Metanephros (tissue), 2 donors: ENCODE measurements around the gene NYAP1. TPM values are rescaled to one million over a fixed set of nuclear protein-coding genes. Genes with fewer than 3 reads are reported as not detected.

Experiments used
- small RNA-seq: library from RNA; depleted of rRNA; stranded (forward); fragments of <200 nt; gene quantifications from one replicate; pipeline ENCODE3, GENCODE V24; 2014; ENCODE audit warnings: low replicate concordance
- total RNA-seq: library from RNA; depleted of rRNA; stranded (reverse); fragments of >200 nt; gene quantifications from one replicate; pipeline ENCODE4 v1.2.3, GENCODE V29; 2014

NYAP1 gene
- 2.9 TPM for total RNA-seq

GRCh38 chr7:100483722-100484672, at the start of gene NYAP1:
Gene NYAP1 (plus strand): TSS chr7:100483927. CDS start chr7:100485312, 1,385 bp downstream.

GRCh38 chr7:100464210-100464660, 19.5 kb upstream of the NYAP1 start, which contains the start of gene SPACDR:
Gene SPACDR (minus strand): TSS chr7:100464260. CDS start chr7:100464025, 235 bp downstream.

GRCh38 chr7:100478958-100479660, 4.6 kb upstream of the NYAP1 start, which contains the start of gene TSC22D4:
Gene TSC22D4 (minus strand): TSS chr7:100479214. CDS start chr7:100478038, 1,176 bp downstream.

GRCh38 chr7:100538654-100539435, 55.1 kb downstream of the NYAP1 start, which contains the start of gene AGFG2:
Gene AGFG2 (plus strand): TSS chr7:100539203. CDS start chr7:100539347, 144 bp downstream.

Small RNAs within 50 kb of the gene (small RNA-seq; reads per million reads assigned to genes)
- gene RN7SL416P = not detected

Other genes with a start within 250 kb of the NYAP1 start
- gene SPDYE3, start 176.2 kb upstream of the NYAP1 start, total RNA-seq = not detected
- gene PILRB, start 125.8 kb upstream of the NYAP1 start, total RNA-seq = 39.7 TPM
- gene PILRA, start 110.4 kb upstream of the NYAP1 start, total RNA-seq = 6.1 TPM
- 2.0 TPM for gene ZCWPW1, start 55.2 kb upstream of the NYAP1 start, total RNA-seq
- 42.0 TPM for gene MEPCE, start 54.1 kb upstream of the NYAP1 start, total RNA-seq
- 20.1 TPM for gene PPP1R35, start 47.4 kb upstream of the NYAP1 start, total RNA-seq
- gene SPACDR, start 19.7 kb upstream of the NYAP1 start, total RNA-seq = 0.58 TPM
- 41.9 TPM for gene TSC22D4, start 4.7 kb upstream of the NYAP1 start, total RNA-seq
- gene AGFG2, start 55.3 kb downstream of the NYAP1 start, total RNA-seq = 13.9 TPM
- gene SAP25, start 90.0 kb downstream of the NYAP1 start, total RNA-seq = 2.7 TPM
- gene LRCH4, start 102.2 kb downstream of the NYAP1 start, total RNA-seq = 43.5 TPM
- 0.82 TPM for gene FBXO24, start 102.4 kb downstream of the NYAP1 start, total RNA-seq
- 101 TPM for gene PCOLCE, start 118.4 kb downstream of the NYAP1 start, total RNA-seq
- 15.4 TPM for gene MOSPD3, start 128.6 kb downstream of the NYAP1 start, total RNA-seq
- gene TFR2, start 157.6 kb downstream of the NYAP1 start, total RNA-seq = 5.3 TPM
- not detected for gene ACTL6B, start 172.5 kb downstream of the NYAP1 start, total RNA-seq
- gene GNB2, start 189.8 kb downstream of the NYAP1 start, total RNA-seq = 209 TPM
- gene GIGYF1, start 210.3 kb downstream of the NYAP1 start, total RNA-seq = 36.3 TPM
- 46.1 TPM for gene POP7, start 222.2 kb downstream of the NYAP1 start, total RNA-seq
- gene EPO, start 236.5 kb downstream of the NYAP1 start, total RNA-seq = not detected
- not detected for gene ZAN, start 249.7 kb downstream of the NYAP1 start, total RNA-seq